B cell (primary cell): Measurements from ENCODE around the gene VPREB1. TPM values are rescaled to one million over a fixed set of nuclear protein-coding genes. Genes with fewer than 3 reads are reported as not detected.

Experiments
- ATAC-seq: fragments of 200-7000 bp; cut with Tn5 transposase; one replicate; pipeline ENCODE4 v1.10.0; 2021; ENCODE audit warnings: low read depth, mild to moderate bottlenecking, moderate number of reproducible peaks, moderate library complexity
- CTCF ChIA-PET: fragments of 350-600 bp; sonication (Branson Sonifier 250); formaldehyde crosslinking; loops from one replicate; lab custom pipeline; 2021; ENCODE audit warnings: antibody characterized with exemption, inconsistent platforms; lab: Charles Lee
- POLR2A ChIA-PET: fragments of 350-600 bp; sonication (Branson Sonifier 250); formaldehyde crosslinking; loops from one replicate; lab custom pipeline; 2021; ENCODE audit warnings: antibody characterized with exemption; lab: Charles Lee
- DNase-seq: peaks from one replicate; pipeline ENCODE4 v3.0.0; 2013
- H2AFZ ChIP-seq: 2 replicates; pipeline ENCODE4 v1.6.1; 2012; ENCODE audit warnings: mild to moderate bottlenecking, low read depth, low read length; ENCODE audit not compliant: insufficient read depth, poor library complexity, severe bottlenecking
- H3K27ac ChIP-seq, 2 donors: 1 replicate in 1 of 2; 2 replicates in 1 of 2; pipeline ENCODE4 v1.5.1; 2012 to 2013; ENCODE audit warnings: low read length in 2 of 2, mild to moderate bottlenecking in 2 of 2, moderate library complexity in 1 of 2
- H3K27me3 ChIP-seq, 4 experiments: fragments of 200-600 bp in 1 of 4; sonication (generic) in 1 of 4; replicated peaks in 1 of 4; 1 replicate in 2 of 4; 2 replicates in 2 of 4; pipeline versions ENCODE4 v1.6.1 to v1.7.0; 2013 to 2016; ENCODE audit warnings: low read length in 3 of 4, mild to moderate bottlenecking in 2 of 4, mixed read lengths in 1 of 4, moderate library complexity in 1 of 4; ENCODE audit not compliant: insufficient read depth in 4 of 4, control insufficient read depth in 3 of 4; ENCODE audit errors: control extremely low read depth in 1 of 4
- H3K36me3 ChIP-seq, 2 experiments: replicated peaks in 1 of 2; 1 replicate in 1 of 2; 2 replicates in 1 of 2; pipeline versions ENCODE4 v1.6.1 to v1.7.1; 2013; ENCODE audit warnings: low read length in 1 of 2; ENCODE audit not compliant: insufficient read depth in 2 of 2, control insufficient read depth in 1 of 2; ENCODE audit errors: control extremely low read depth in 1 of 2, extremely low read depth in 1 of 2
- H3K4me1 ChIP-seq, 2 donors: fragments of 200-600 bp in 1 of 2; sonication (generic) in 1 of 2; 1 replicate in 1 of 2; 2 replicates in 1 of 2; pipeline versions ENCODE4 v1.5.1 to v1.6.1; 2013 to 2017; ENCODE audit warnings: low read length in 2 of 2; ENCODE audit not compliant: control insufficient read depth in 2 of 2, insufficient read depth in 2 of 2
- H3K4me2 ChIP-seq: replicated peaks from 2 replicates; pipeline ENCODE3; 2012; ENCODE audit warnings: mild to moderate bottlenecking, low read depth, low read length; ENCODE audit not compliant: poor library complexity, severe bottlenecking
- H3K4me3 ChIP-seq, 5 experiments: fragments of 200-600 bp in 1 of 5; sonication (generic) in 1 of 5; 1 replicate in 3 of 5; 2 replicates in 2 of 5; pipeline versions ENCODE4 v1.5.1 to v1.7.0; 2011 to 2016; ENCODE audit warnings: low read length in 4 of 5, mild to moderate bottlenecking in 4 of 5, low read depth in 2 of 5, control low read depth in 1 of 5, moderate library complexity in 1 of 5; ENCODE audit not compliant: insufficient read depth in 1 of 5; ENCODE audit errors: control extremely low read depth in 1 of 5, extremely low read depth in 1 of 5
- H3K79me2 ChIP-seq: fragments of 200-600 bp; sonication (generic); one replicate; pipeline ENCODE4 v1.6.0; 2016; ENCODE audit warnings: low read length; ENCODE audit not compliant: control insufficient read depth, insufficient read depth
- H3K9ac ChIP-seq: fragments of 200-600 bp; sonication (generic); 2 replicates; pipeline ENCODE4 v1.6.1; 2017; ENCODE audit warnings: mild to moderate bottlenecking, low read length, moderate library complexity
- H3K9me3 ChIP-seq, 3 donors: one replicate each; pipeline versions ENCODE4 v1.6.1 to v1.7.1; 2013; ENCODE audit warnings: low read length in 2 of 3; ENCODE audit not compliant: control insufficient read depth in 2 of 3, insufficient read depth in 1 of 3; ENCODE audit errors: control extremely low read depth in 1 of 3
- H4K20me1 ChIP-seq: 2 replicates; pipeline ENCODE4 v1.6.0; 2012; ENCODE audit warnings: mild to moderate bottlenecking, low read length; ENCODE audit not compliant: insufficient read depth, control insufficient read depth, poor library complexity, severe bottlenecking
- H3K27ac Mint-ChIP-seq: one replicate; pipeline ENCODE4 v1.8.0; 2021; ENCODE audit warnings: mixed read lengths
- H3K27me3 Mint-ChIP-seq: one replicate; pipeline ENCODE4 v1.8.0; 2021; ENCODE audit warnings: mixed read lengths
- H3K4me1 Mint-ChIP-seq: one replicate; pipeline ENCODE4 v1.8.0; 2021; ENCODE audit warnings: mixed read lengths
- H3K4me3 Mint-ChIP-seq: one replicate; pipeline ENCODE4 v1.8.0; 2021; ENCODE audit warnings: mixed read lengths
- H3K9me3 Mint-ChIP-seq: one replicate; pipeline ENCODE4 v1.8.0; 2022; ENCODE audit warnings: mixed read lengths; ENCODE audit not compliant: insufficient read depth
- CTCF ChIP-seq: fragments of 200-600 bp; IDR thresholded peaks from one replicate; pipeline ENCODE4 v1.8.0; 2022; ENCODE audit warnings: antibody characterized with exemption, mild to moderate bottlenecking
- EZH2 ChIP-seq: IDR thresholded peaks from 2 replicates; pipeline ENCODE4 v1.6.1; 2012; ENCODE audit warnings: borderline replicate concordance, low read depth, mild to moderate bottlenecking, moderate library complexity, low read length; ENCODE audit not compliant: insufficient read depth, poor library complexity, severe bottlenecking
- WGBS: methylation state at CpG from one replicate; pipeline ENCODE4 v1.1.5; 2013; ENCODE audit warnings: missing lambda C conversion rate; ENCODE audit not compliant: insufficient coverage; 5-methylcytosine and 5-hydroxymethylcytosine counted together
- intact Hi-C: fragments of 100-400 bp; cut with micrococcal nuclease; formaldehyde crosslinking; loops from one replicate; pipeline ENCODE4 v1.10.0; 2022
- polyA plus RNA-seq: library from polyadenylated mRNA; depleted of rRNA; stranded (reverse); fragments of >200 nt; gene quantifications from 2 replicates; pipeline ENCODE4 v1.2.3, GENCODE V29; 2012
- total RNA-seq, 2 donors: library from RNA; stranded (reverse); fragments of 120-200 nt in 1 of 2; gene quantifications; 1 replicate in 1 of 2; 2 replicates in 1 of 2; pipeline versions ENCODE4 v1.2.3 to v1.2.4, GENCODE V29; 2013 to 2022

VPREB1 gene
- total and polyA plus RNA-seq, 2 donors (not counting 1 experiment from before 2014, with no cell fraction given) = 1.2 TPM; not detected in 1

GRCh38 chr22:22226448-22227187, 18.0 kb upstream of the VPREB1 start:
- H3K4me2 ChIP-seq = peak overlapping the region; percentile 27
- H2AFZ ChIP-seq = no peak overlapping the region
- H3K27ac Mint-ChIP-seq = peak overlapping the region; percentile 37
- no peaks in the 10 kb centered on the region for H3K79me2 ChIP-seq
- H3K36me3 ChIP-seq = no peaks in the 10 kb centered on the region
- no peak for TF ChIP-seq CTCF
- TF ChIP-seq EZH2 = no peak
- no peak overlapping the region for H3K9ac ChIP-seq
- no peaks in the 10 kb centered on the region for H3K9me3 Mint-ChIP-seq
- peaks cover 18% of the 10 kb centered on the region for H3K4me1 Mint-ChIP-seq
- H3K27ac ChIP-seq = no peak overlapping the region
- no peaks in the 10 kb centered on the region for H3K27me3 ChIP-seq
- ChIA-PET CTCF (interaction anchor here (0.8 to 2.1 kb wide), 7 partner anchors 9 to 116 kb away, joined by 3 to 9 read pairs (median 4); no protein-coding TSS in a partner anchor), POLR2A (no interaction called here)
- no peak overlapping the region for H3K4me3 ChIP-seq
- H3K27me3 Mint-ChIP-seq = no peaks in the 10 kb centered on the region
- DNase-seq (peak; percentile 38), ATAC-seq (no peak)
- H3K9me3 ChIP-seq = no peaks in the 10 kb centered on the region
- intact Hi-C loops = no loop called here
- H4K20me1 ChIP-seq = no peaks in the 10 kb centered on the region
- WGBS = 67% methylated on average over 3 of the region's 6 CpGs
- peak overlapping the region; percentile 13 for H3K4me3 Mint-ChIP-seq
- H3K4me1 ChIP-seq = peaks cover 26 to 30% of the 10 kb centered on the region in 2 donors

- WGBS = 96% methylated on average over 4 of the region's 6 CpGs
- no peaks in the 10 kb centered on the region for H4K20me1 ChIP-seq
- Mint-ChIP-seq H3K9me3 (no peaks in the 10 kb centered on the region), H3K4me3 (no peak overlapping the region), H3K27me3 (no peaks in the 10 kb centered on the region), H3K4me1 (peaks cover 20% of the 10 kb centered on the region), H3K27ac (no peak overlapping the region)
- intact Hi-C loops = no loop called here
- no peak overlapping the region for H3K4me3 ChIP-seq
- no peaks in the 10 kb centered on the region for H3K36me3 ChIP-seq
- no peaks in the 10 kb centered on the region for H3K27me3 ChIP-seq
- no peak overlapping the region for H3K27ac ChIP-seq
- peaks cover 26 to 30% of the 10 kb centered on the region in 2 donors for H3K4me1 ChIP-seq
- DNase-seq = no peak
- no peaks in the 10 kb centered on the region for H3K9me3 ChIP-seq
- TF ChIP-seq CTCF = no peak
- TF ChIP-seq EZH2 = no peak
- no peak overlapping the region for H2AFZ ChIP-seq
- ChIA-PET POLR2A (interaction anchor here (1.4 kb wide), 1 partner anchor 12 kb away, joined by 3 read pairs; no protein-coding TSS in a partner anchor), CTCF (interaction anchor here (0.9 to 1.0 kb wide), 2 partner anchors 9 to 27 kb away, joined by 3 read pairs; no protein-coding TSS in a partner anchor)
- H3K4me2 ChIP-seq = no peak overlapping the region
- ATAC-seq = no peak
- H3K79me2 ChIP-seq = no peaks in the 10 kb centered on the region
- no peak overlapping the region for H3K9ac ChIP-seq
These were observed 16.2 kb upstream of the VPREB1 start for GRCh38 chr22:22228421-22228820.
